Activated CD4-positive, alpha-beta T cell treated with anti-CD3 and anti-CD28 coated beads, Interleukin-10, Interleukin-2, amounts not matched to agents 100 ng/mL and 50 ng/mL, durations not matched to agents 16 hours and 8 hours (primary cell): Measurements from ENCODE around the gene CSNK1A1.
"Not testable (repeated sequence)": the region's sequence is repeated elsewhere in the genome, so short reads cannot be mapped to it uniquely, and the experiment has no call there.

Experiments used
- DNase-seq: peaks from one replicate; pipeline ENCODE4 v3.0.0-alpha.2; 2020

CSNK1A1 gene

GRCh38 chr5:149551227-149552037, at the start of gene CSNK1A1:
Gene CSNK1A1 (minus strand): TSS chr5:149551439. CDS start chr5:149550964, 475 bp downstream.
- DNase-seq = peak; percentile 99

DNA sequence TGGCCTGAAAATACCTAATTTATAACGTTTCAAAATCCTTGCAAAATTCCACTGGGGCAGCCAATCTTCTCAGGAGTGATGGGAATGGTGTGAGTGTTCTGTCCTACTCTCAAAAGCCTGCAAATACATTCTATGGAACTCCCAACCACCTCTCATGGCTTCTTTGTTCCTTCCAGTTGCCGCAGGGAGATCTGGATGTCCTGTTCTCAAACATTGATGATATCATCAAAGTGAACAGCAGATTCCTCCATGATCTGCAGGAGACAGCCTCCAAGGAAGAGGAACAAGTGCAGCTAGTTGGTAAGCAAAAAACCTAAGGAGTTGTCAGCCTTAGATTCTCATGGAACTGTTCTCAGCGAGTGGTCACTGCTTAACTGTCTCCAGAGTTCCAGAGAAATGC, 49.7 kb upstream of the CSNK1A1 start:
- no peak for DNase-seq

GRCh38 chr5:149599375-149599774, 48.1 kb upstream of the CSNK1A1 start:
- no peak for DNase-seq

DNA sequence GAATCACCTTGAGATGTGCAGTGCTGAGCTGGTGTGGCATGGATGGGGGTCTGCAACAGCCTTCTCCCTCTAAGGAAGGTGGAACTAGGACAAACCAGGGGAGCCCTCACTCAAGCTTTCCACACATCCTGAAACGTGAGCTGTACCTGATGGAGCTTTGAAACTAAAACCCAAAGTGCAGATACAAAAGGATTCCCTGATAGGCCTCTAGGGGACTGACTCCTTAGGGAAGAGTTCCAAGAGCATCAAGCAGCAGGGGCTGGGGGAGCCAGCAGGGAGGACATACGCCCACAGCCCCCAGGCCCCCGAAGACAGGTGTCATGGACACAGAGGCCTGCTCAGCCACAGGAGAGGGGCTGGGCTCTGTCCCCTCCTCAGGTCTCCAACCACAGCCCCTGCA, 47.7 kb upstream of the CSNK1A1 start:
- DNase-seq = no peak

DNA sequence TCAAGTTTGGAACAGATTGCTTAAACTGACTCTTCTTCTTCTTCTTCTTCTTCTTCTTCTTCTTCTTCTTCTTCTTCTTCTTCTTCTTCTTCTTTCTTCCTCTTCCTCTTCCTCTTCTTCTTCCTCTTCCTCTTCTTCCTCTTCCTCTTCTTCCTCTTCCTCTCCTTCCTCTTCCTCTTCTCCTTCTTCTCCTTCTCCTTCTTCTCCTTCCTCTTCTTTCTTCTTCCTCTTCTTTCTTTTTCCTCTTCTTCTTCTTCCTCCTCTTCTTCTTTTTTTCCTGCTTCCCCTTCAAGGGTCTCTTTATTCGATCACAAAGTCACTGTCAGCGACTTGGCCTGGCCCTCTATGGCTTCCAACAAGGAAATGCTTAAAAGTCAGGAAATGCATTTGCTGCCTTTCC, 47.0 kb upstream of the CSNK1A1 start:
- not testable (repeated sequence) for DNase-seq

- no peak for DNase-seq
Measured at GRCh38 chr5:149597618-149598017, 46.4 kb upstream of the CSNK1A1 start.

- DNase-seq = no peak
Measured at GRCh38 chr5:149596712-149597111, 45.5 kb upstream of the CSNK1A1 start.

DNA sequence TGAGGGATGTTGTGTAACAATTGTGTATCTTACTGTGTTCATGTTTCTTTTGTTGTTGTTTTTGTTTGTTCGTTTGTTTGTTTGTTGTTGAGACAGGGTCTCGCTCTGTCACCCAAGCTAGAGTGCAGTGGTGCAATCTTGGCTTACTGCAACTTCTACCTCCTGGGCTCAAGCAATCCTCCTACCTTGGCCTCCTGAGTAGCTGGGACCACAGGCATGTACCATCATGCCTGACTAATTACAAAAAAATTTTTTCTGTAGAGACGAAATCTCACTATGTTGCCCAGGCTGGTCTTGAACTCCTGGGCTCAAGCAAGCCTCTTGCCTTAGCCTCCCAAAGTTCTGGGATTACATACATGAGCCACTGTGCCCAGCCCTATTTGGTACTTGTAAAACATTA, 43.9 kb upstream of the CSNK1A1 start:
- not testable (repeated sequence) for DNase-seq

GRCh38 chr5:149594206-149594895, 43.1 kb upstream of the CSNK1A1 start:
- DNase-seq = no peak

DNA sequence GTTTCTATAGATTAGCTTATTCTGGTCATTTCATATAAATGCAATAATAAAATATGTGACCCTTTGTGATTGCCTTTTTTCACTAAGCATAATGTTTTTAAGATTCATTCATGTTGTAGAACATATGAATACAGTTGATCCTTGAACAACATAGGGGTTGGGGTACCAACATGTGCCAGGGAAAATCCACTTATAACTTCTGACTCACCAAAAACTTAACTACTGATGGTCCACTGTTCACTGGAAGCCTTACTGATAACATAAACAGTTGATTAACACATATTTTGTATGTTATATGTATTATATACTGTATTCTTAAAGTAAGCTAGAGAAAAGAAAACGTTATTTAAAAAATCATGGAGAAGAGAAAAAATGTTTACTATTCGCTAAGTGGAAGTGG, 42.1 kb upstream of the CSNK1A1 start:
- DNase-seq = no peak

- no peak for DNase-seq
Measured at GRCh38 chr5:149588936-149589335, 37.7 kb upstream of the CSNK1A1 start.

DNA sequence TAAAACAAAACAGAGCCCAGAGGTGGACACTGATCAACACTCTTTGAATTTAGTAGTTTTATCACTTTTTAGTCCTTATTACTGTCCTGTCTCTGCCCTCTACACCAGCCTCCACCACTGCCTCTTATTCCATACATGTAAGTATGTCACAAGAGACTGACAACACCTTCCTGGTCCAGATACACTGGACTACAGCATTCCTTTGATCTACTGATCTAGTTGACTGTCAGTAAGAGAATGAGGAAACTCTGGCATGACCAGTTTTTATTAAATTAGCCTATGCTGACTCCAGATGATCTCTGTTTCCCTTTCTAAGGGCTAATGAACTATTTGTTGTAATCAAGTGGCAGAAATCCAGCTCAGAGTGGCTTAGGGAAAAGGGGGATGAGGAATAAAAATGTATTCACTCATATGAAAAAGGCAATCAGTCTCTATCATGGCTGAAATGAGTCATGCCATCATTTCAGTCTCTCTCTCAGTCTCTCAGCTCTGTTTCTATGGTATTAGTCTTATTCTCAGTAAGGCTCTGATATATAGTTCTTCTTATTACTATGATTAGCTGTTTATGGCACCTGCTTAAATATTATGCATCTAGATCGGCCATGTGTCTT, 35.6 kb upstream of the CSNK1A1 start:
- peak; percentile 47 for DNase-seq

- no peak for DNase-seq
Measured at GRCh38 chr5:149585910-149586309, 34.7 kb upstream of the CSNK1A1 start.

GRCh38 chr5:149584121-149584520, 32.9 kb upstream of the CSNK1A1 start:
- no peak for DNase-seq

GRCh38 chr5:149583394-149583793, 32.2 kb upstream of the CSNK1A1 start:
- no peak for DNase-seq

GRCh38 chr5:149581931-149582768, 30.9 kb upstream of the CSNK1A1 start:
- no peak for DNase-seq

DNA sequence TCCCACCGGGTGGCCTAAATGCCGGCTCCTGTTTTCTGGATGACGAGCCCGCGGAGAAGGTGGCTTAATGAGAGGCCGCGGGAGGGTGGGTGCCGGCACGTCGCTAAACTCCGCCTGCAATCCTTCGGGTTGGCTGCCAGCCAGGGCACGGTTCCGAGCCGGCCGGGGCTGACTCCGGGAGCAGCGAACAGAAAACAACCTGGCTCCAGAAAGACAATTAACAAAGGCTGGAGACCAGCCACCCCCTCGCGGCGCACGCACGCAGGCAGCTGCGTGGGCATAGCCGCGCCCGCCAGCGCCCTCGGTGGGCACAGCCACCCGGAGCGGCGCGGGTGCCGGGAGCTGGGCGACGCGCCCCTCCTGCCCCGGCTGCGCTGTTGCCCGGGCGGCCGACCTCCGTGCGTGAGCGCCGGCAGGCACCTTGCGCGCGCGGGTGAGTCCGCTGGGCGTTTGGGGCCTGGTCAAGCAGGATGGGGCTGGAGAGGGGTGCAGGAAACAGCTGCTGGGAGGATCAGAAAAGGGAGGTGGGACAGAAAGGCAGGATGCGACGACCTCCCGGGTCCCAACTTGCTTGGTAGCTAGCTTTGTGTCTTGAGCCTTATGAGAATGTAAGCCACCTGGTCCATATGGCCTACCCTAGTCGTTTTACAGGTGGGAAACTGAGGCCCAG, 30.1 kb upstream of the CSNK1A1 start, which contains the start of gene ARHGEF37:
Gene ARHGEF37 (plus strand): TSS at position 307 of the 670 bp plus-strand sequence. CDS start 16,272 bp downstream, outside the sequence.
- peak; percentile 39 for DNase-seq

DNA sequence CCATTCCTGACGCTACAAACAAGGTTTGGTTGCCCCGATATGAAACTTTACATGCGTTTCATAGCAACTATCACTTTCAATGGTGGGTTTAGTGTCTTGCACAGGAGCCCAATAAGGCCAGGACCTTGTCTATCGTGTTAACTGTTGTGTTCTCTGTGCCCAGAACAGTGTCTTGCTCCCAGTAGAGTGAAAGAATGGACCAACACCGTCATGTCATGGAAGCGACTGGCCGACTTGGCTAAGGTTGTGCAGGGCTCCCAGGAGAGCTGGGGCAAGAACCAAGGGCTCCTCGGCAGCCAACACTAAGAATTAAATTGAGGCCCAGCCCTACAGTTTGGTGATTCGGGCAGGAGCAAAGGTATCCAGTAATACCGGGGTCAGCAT, 29.6 kb upstream of the CSNK1A1 start:
- no peak for DNase-seq

DNA sequence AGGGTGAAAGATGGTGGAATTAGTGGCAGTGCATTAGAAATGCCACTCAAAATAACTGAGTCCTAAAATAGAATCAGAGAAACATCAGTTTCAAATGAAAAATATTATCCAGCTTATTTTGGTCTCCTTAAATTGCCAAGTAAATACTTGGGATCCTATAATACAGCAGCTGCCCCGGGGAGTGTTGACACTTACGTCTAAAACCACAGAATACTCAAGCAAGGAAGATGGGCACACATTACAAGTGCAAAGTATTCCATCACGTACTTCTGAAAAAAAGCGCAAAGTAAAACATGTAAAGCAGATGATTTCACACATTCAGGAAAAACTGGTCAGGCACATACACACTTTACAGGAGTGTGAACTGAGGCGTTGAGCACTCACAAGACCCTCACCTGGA, 27.7 kb upstream of the CSNK1A1 start:
- no peak for DNase-seq

GRCh38 chr5:149576021-149576420, 24.8 kb upstream of the CSNK1A1 start:
- peak; percentile 55 for DNase-seq

DNA sequence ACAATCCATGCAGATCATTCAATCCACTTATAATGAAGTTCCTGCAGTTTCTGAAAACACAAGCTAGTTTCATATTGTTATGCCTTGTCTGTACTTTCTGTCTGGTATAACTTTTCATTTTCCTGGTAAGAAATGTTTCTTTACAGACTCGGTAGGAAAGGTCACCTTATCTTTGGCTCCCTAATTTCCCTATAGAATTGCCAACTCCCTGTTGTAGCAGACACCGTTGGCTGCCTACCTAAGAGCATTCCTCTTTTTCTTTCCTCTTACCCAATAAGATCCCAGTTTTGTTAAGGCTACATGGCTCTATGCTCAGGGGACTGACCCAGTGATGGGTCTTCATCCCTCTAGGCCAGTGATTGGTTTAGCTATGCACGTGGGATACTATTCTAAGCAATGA, 23.9 kb upstream of the CSNK1A1 start:
- no peak for DNase-seq

GRCh38 chr5:149572576-149573231, 21.5 kb upstream of the CSNK1A1 start:
- no peak for DNase-seq
